ENCODE data around the gene POC5.
"Not testable (repeated sequence)": the region's sequence is repeated elsewhere in the genome, so short reads cannot be mapped to it uniquely, and the experiment has no call there.

The POC5 gene

DNA sequence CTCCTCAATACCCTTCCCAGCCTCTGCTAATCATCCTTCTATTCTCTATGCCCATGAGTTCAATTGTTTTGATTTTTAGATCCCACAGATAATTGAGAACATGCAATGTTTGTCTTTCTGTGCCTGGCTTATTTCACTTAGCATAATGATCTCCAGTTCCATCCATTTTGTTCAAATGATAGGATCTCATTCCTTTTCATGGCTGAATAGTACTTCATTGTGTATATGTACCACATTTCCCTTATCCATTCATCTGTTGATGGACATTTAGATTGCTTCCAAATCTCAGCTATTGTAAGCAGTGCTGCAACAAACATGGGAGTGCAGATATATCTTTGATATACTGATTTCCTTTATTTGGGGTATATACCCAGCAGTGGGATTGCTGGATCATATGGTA, 9.0 kb upstream of the POC5 start:
- not testable (repeated sequence) for ATAC-seq
- peak; percentile 86 for TF ChIP-seq ZNF70 (CRISPR knock-in tag; IDR thresholded peaks at IDR 0.05)
- peak; percentile 86 for TF ChIP-seq ZNF8 (CRISPR knock-in tag; IDR thresholded peaks at IDR 0.05)

DNA sequence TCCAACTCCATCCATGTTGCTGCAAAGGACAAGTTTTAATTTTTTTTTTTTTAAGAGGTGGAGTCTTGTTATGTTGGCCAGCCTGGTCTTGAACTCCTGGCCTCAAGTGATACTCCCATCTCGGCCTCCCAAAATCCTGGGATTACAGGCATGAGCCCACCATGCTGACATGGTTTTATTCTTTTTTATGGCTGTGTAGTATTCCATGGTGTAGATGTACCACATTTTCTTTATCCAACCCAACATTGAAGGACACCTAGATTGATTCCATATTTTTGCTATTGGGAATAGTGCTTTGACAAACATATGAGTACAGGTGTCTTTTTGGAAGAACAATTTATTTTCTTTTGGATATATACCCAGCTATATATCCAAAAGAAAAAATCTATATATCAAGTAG, 6.1 kb upstream of the POC5 start:
- no peak for ATAC-seq
- TF ChIP-seq ZNF8 (CRISPR knock-in tag; IDR thresholded peaks at IDR 0.05) = peak; percentile 85
- no peak for TF ChIP-seq ZC3H10 (CRISPR knock-in tag; IDR thresholded peaks at IDR 0.05)

DNA sequence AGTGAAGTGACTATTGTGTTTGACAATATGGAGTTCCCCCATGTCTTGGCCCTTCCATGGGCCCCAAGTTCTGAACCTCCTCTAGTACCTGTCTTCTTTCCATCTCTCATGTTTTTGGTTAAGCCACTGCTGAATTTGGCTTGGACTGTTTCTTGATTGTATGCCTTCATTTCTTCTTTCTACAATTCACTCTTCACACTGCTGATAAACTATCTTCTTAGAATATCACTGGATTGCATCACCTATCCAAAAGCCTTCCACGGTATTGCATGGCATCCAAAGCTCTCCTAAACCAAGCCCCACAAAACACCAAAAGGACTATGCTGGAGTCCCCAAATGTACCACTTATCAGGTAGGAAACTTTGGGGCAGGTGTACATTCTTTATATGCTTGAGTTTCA, 4.3 kb upstream of the POC5 start:
- ATAC-seq = no peak
- TF ChIP-seq SNAI2 (CRISPR knock-in tag; IDR thresholded peaks at IDR 0.05) = no peak
- no peak for TF ChIP-seq ZNF70 (CRISPR knock-in tag; IDR thresholded peaks at IDR 0.05)
- TF ChIP-seq, protein P1, sequence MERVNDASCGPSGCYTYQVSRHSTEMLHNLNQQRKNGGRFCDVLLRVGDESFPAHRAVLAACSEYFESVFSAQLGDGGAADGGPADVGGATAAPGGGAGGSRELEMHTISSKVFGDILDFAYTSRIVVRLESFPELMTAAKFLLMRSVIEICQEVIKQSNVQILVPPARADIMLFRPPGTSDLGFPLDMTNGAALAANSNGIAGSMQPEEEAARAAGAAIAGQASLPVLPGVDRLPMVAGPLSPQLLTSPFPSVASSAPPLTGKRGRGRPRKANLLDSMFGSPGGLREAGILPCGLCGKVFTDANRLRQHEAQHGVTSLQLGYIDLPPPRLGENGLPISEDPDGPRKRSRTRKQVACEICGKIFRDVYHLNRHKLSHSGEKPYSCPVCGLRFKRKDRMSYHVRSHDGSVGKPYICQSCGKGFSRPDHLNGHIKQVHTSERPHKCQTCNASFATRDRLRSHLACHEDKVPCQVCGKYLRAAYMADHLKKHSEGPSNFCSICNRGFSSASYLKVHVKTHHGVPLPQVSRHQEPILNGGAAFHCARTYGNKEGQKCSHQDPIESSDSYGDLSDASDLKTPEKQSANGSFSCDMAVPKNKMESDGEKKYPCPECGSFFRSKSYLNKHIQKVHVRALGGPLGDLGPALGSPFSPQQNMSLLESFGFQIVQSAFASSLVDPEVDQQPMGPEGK (CRISPR knock-in tag; IDR thresholded peaks at IDR 0.05; ENCODE audit: borderline replicate concordance) = no peak
- TF ChIP-seq, protein P2, sequence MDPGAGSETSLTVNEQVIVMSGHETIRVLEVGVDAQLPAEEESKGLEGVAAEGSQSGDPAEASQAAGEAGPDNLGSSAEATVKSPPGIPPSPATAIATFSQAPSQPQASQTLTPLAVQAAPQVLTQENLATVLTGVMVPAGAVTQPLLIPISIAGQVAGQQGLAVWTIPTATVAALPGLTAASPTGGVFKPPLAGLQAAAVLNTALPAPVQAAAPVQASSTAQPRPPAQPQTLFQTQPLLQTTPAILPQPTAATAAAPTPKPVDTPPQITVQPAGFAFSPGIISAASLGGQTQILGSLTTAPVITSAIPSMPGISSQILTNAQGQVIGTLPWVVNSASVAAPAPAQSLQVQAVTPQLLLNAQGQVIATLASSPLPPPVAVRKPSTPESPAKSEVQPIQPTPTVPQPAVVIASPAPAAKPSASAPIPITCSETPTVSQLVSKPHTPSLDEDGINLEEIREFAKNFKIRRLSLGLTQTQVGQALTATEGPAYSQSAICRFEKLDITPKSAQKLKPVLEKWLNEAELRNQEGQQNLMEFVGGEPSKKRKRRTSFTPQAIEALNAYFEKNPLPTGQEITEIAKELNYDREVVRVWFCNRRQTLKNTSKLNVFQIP (CRISPR knock-in tag; IDR thresholded peaks at IDR 0.05; ENCODE audit: borderline replicate concordance, low read depth) = no peak
- TF ChIP-seq, protein P3, sequence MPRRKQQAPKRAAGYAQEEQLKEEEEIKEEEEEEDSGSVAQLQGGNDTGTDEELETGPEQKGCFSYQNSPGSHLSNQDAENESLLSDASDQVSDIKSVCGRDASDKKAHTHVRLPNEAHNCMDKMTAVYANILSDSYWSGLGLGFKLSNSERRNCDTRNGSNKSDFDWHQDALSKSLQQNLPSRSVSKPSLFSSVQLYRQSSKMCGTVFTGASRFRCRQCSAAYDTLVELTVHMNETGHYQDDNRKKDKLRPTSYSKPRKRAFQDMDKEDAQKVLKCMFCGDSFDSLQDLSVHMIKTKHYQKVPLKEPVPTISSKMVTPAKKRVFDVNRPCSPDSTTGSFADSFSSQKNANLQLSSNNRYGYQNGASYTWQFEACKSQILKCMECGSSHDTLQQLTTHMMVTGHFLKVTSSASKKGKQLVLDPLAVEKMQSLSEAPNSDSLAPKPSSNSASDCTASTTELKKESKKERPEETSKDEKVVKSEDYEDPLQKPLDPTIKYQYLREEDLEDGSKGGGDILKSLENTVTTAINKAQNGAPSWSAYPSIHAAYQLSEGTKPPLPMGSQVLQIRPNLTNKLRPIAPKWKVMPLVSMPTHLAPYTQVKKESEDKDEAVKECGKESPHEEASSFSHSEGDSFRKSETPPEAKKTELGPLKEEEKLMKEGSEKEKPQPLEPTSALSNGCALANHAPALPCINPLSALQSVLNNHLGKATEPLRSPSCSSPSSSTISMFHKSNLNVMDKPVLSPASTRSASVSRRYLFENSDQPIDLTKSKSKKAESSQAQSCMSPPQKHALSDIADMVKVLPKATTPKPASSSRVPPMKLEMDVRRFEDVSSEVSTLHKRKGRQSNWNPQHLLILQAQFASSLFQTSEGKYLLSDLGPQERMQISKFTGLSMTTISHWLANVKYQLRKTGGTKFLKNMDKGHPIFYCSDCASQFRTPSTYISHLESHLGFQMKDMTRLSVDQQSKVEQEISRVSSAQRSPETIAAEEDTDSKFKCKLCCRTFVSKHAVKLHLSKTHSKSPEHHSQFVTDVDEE (CRISPR knock-in tag; IDR thresholded peaks at IDR 0.05) = no peak
- TF ChIP-seq ZC3H10 (CRISPR knock-in tag; IDR thresholded peaks at IDR 0.05) = no peak
- TF ChIP-seq RARB (CRISPR knock-in tag; IDR thresholded peaks at IDR 0.05) = no peak
- TF ChIP-seq, protein P4, sequence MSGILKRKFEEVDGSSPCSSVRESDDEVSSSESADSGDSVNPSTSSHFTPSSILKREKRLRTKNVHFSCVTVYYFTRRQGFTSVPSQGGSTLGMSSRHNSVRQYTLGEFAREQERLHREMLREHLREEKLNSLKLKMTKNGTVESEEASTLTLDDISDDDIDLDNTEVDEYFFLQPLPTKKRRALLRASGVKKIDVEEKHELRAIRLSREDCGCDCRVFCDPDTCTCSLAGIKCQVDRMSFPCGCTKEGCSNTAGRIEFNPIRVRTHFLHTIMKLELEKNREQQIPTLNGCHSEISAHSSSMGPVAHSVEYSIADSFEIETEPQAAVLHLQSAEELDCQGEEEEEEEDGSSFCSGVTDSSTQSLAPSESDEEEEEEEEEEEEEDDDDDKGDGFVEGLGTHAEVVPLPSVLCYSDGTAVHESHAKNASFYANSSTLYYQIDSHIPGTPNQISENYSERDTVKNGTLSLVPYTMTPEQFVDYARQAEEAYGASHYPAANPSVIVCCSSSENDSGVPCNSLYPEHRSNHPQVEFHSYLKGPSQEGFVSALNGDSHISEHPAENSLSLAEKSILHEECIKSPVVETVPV (CRISPR knock-in tag; IDR thresholded peaks at IDR 0.05) = no peak
- TF ChIP-seq ISL1 (CRISPR knock-in tag; IDR thresholded peaks at IDR 0.05) = no peak
- TF ChIP-seq ZNF8 (CRISPR knock-in tag; IDR thresholded peaks at IDR 0.05) = no peak
- TF ChIP-seq BACH2 (CRISPR knock-in tag; IDR thresholded peaks at IDR 0.05; ENCODE audit: borderline replicate concordance) = no peak
- TF ChIP-seq OSR1 (CRISPR knock-in tag; IDR thresholded peaks at IDR 0.05) = no peak
- TF ChIP-seq GLIS3 (CRISPR knock-in tag; IDR thresholded peaks at IDR 0.05) = no peak

DNA sequence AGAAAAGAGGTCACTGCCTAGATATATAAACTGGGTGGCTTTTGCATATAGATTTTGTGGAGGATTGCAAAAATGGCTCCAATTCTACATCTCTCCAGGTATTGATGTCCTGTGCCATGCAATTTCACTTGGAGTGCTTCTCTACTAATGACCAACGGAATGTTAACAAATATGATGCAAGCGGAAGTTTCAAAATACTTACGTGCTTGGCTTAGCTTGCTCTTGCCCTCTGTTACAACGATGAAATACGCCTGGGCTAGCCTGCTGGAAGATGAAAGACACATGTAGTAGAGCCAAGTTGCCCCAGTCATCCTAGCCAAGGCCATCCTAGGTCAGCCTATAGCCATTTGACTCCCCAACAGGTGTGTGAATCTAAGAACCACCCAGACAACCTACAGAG, 3.6 kb upstream of the POC5 start:
- ATAC-seq = no peak
- TF ChIP-seq TOX (CRISPR knock-in tag; IDR thresholded peaks at IDR 0.05; ENCODE audit: borderline replicate concordance) = no peak
- TF ChIP-seq SNAI2 (CRISPR knock-in tag; IDR thresholded peaks at IDR 0.05) = no peak
- TF ChIP-seq, protein P5, sequence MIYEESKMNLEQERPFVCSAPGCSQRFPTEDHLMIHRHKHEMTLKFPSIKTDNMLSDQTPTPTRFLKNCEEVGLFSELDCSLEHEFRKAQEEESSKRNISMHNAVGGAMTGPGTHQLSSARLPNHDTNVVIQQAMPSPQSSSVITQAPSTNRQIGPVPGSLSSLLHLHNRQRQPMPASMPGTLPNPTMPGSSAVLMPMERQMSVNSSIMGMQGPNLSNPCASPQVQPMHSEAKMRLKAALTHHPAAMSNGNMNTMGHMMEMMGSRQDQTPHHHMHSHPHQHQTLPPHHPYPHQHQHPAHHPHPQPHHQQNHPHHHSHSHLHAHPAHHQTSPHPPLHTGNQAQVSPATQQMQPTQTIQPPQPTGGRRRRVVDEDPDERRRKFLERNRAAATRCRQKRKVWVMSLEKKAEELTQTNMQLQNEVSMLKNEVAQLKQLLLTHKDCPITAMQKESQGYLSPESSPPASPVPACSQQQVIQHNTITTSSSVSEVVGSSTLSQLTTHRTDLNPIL (CRISPR knock-in tag; IDR thresholded peaks at IDR 0.05; ENCODE audit: low read depth) = no peak
- no peak for TF ChIP-seq ZNF8 (CRISPR knock-in tag; IDR thresholded peaks at IDR 0.05)
- TF ChIP-seq ZNF70 (CRISPR knock-in tag; IDR thresholded peaks at IDR 0.05) = no peak
- TF ChIP-seq BACH2 (CRISPR knock-in tag; IDR thresholded peaks at IDR 0.05; ENCODE audit: borderline replicate concordance) = no peak
- no peak for TF ChIP-seq ISL1 (CRISPR knock-in tag; IDR thresholded peaks at IDR 0.05)
- TF ChIP-seq ZC3H10 (CRISPR knock-in tag; IDR thresholded peaks at IDR 0.05) = no peak
- TF ChIP-seq CSDC2 (CRISPR knock-in tag; IDR thresholded peaks at IDR 0.05) = no peak
- TF ChIP-seq ESRRG (CRISPR knock-in tag; IDR thresholded peaks at IDR 0.05) = no peak
- TF ChIP-seq TCF4 (CRISPR knock-in tag; IDR thresholded peaks at IDR 0.05; ENCODE audit: borderline replicate concordance) = no peak
- no peak for TF ChIP-seq ZNF565 (CRISPR knock-in tag; conservative IDR thresholded peaks at IDR 0.05; ENCODE audit: low read depth)
- no peak for TF ChIP-seq OSR1 (CRISPR knock-in tag; IDR thresholded peaks at IDR 0.05)
- no peak for TF ChIP-seq ZFP3 (CRISPR knock-in tag; IDR thresholded peaks at IDR 0.05)
- TF ChIP-seq, protein P3 (CRISPR knock-in tag; IDR thresholded peaks at IDR 0.05) = no peak
- TF ChIP-seq PPARA (CRISPR knock-in tag; IDR thresholded peaks at IDR 0.05; ENCODE audit: borderline replicate concordance) = no peak
- TF ChIP-seq, protein P1 (CRISPR knock-in tag; IDR thresholded peaks at IDR 0.05; ENCODE audit: borderline replicate concordance) = no peak
- TF ChIP-seq RARB (CRISPR knock-in tag; IDR thresholded peaks at IDR 0.05) = no peak

Measured in SK-N-SH treated with all-trans-retinoic acid at 6 μM for 48 hours (cell line).